PC-3 (cell line): Measurements from ENCODE around the gene STX8. TPM values are rescaled to one million over a fixed set of nuclear protein-coding genes. Genes with fewer than 3 reads are reported as not detected.
"Not testable (repeated sequence)": the region's sequence is repeated elsewhere in the genome, so short reads cannot be mapped to it uniquely, and the experiment has no call there.

Source experiments
- ATAC-seq: fragments of 200-7000 bp; cut with Tn5 transposase; 2 replicates; pipeline ENCODE4 v1.9.1; 2020; ENCODE audit warnings: mild to moderate bottlenecking, moderate library complexity
- BruUV-seq: library from RNA; stranded (reverse); fragments of 400-500 nt; replicated peaks from 2 replicates; lab custom pipeline; 2021; lab: Mats Ljungman, UMichigan
- CTCF ChIA-PET: fragments of 300-600 bp; sonication (Branson Sonifier 250); formaldehyde crosslinking; loops from one replicate; lab custom pipeline; 2022; ENCODE audit warnings: antibody characterized with exemption; lab: Charles Lee
- POLR2A ChIA-PET: fragments of 300-600 bp; sonication (Branson Sonifier 250); formaldehyde crosslinking; loops from one replicate; lab custom pipeline; 2022; ENCODE audit warnings: antibody characterized with exemption; ENCODE audit not compliant: unreplicated experiment; lab: Charles Lee
- DNase-seq: peaks from one replicate; pipeline ENCODE4 v3.0.0-alpha.2; 2015
- H2AFZ ChIP-seq: fragments of 300-600 bp; sonication (generic); 2 replicates; pipeline ENCODE4 v1.6.0; 2016; ENCODE audit warnings: antibody characterized with exemption, low read length
- H3F3A ChIP-seq: fragments of 300-600 bp; sonication (generic); one replicate; pipeline ENCODE4 v1.6.0; 2017; ENCODE audit warnings: antibody characterized with exemption, low read length, control low read depth, mild to moderate bottlenecking; ENCODE audit not compliant: unreplicated experiment
- H3K27ac ChIP-seq: fragments of 300-600 bp; sonication (generic); 2 replicates; pipeline ENCODE4 v1.5.1; 2016; ENCODE audit warnings: mild to moderate bottlenecking, low read length
- H3K27me3 ChIP-seq: fragments of 300-600 bp; sonication (generic); 2 replicates; pipeline ENCODE4 v1.6.1; 2016; ENCODE audit warnings: low read length, mixed read lengths
- H3K36me3 ChIP-seq: fragments of 300-600 bp; sonication (generic); 2 replicates; pipeline ENCODE4 v1.6.1; 2016; ENCODE audit warnings: low read depth, mixed run types, low read length, mixed read lengths
- H3K4me1 ChIP-seq: fragments of 300-600 bp; sonication (generic); 2 replicates; pipeline ENCODE4 v1.5.1; 2016; ENCODE audit warnings: low read length; ENCODE audit not compliant: insufficient read depth
- H3K4me2 ChIP-seq: fragments of 300-600 bp; sonication (generic); 2 replicates; pipeline ENCODE4 v1.6.0; 2016; ENCODE audit warnings: low read length
- H3K4me3 ChIP-seq: fragments of 300-600 bp; sonication (generic); 2 replicates; pipeline ENCODE4 v1.5.1; 2016; ENCODE audit warnings: mild to moderate bottlenecking, low read length, mixed read lengths
- H3K79me2 ChIP-seq: fragments of 300-600 bp; sonication (generic); 2 replicates; pipeline ENCODE4 v1.6.1; 2017; ENCODE audit warnings: low read length, mixed read lengths
- H3K9ac ChIP-seq: fragments of 300-600 bp; sonication (generic); 2 replicates; pipeline ENCODE4 v1.6.0; 2016; ENCODE audit warnings: mild to moderate bottlenecking, low read length
- H3K9me2 ChIP-seq: fragments of 300-600 bp; sonication (generic); replicated peaks from 2 replicates; pipeline ENCODE4 v1.6.1; 2016; ENCODE audit warnings: mixed run types, low read length, mixed read lengths
- H3K9me3 ChIP-seq: fragments of 300-600 bp; sonication (generic); 2 replicates; pipeline ENCODE4 v1.6.1; 2016; ENCODE audit warnings: low read length, mixed read lengths
- H4K20me1 ChIP-seq: fragments of 300-600 bp; sonication (generic); 2 replicates; pipeline ENCODE4 v1.6.1; 2016; ENCODE audit warnings: low read length, mixed read lengths
- EZH2 ChIP-seq: fragments of 300-600 bp; sonication (generic); IDR thresholded peaks from one replicate; pipeline ENCODE4 v1.6.1; 2017; ENCODE audit warnings: antibody characterized with exemption, mild to moderate bottlenecking, low read length; ENCODE audit not compliant: unreplicated experiment
- EZH2phosphoT487 ChIP-seq: fragments of 300-600 bp; sonication (generic); IDR thresholded peaks from 2 replicates; pipeline ENCODE4 v1.6.1; 2018; ENCODE audit warnings: mild to moderate bottlenecking, antibody characterized with exemption, low read length, borderline replicate concordance
- intact Hi-C: fragments of 100-400 bp; cut with micrococcal nuclease; formaldehyde crosslinking; loops from 2 replicates; pipeline ENCODE4 v1.9.0; 2023
- total RNA-seq: library from RNA; depleted of rRNA; stranded (reverse); fragments of >200 nt; gene quantifications from 2 replicates; pipeline ENCODE4 v1.2.3, GENCODE V29; 2014
- TF ChIP-seq, protein P1 (sequence below): fragments of 300-600 bp; sonication (generic); conservative IDR thresholded peaks from 2 replicates; pipeline ENCODE4 v1.5.1; 2017; ENCODE audit warnings: antibody characterized with exemption, low read depth, mild to moderate bottlenecking, low read length

The STX8 gene
- total RNA-seq, 1 experiment from 2014 or later, result 57.4 TPM

DNA sequence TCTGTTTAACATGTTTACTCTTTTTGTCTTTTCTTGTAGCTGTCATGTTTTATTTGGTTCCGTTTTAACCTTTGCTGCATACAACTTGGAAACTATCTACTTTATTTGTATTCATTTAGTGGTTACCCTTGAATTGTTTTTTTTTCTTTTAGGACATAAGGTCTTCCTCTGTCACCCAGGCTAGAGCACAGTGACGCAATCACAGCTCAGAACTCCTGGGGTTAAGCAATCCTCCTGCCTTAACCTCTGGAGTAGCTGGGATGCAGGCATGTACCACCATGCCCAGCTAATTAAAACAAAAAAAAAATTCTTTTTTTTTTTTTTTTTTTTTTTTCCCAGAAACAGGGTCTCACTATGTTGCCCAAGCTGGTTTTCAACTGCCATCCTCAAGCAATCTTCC lies 39.9 kb upstream of the STX8 start:
- no peaks in the 10 kb centered on the region for H3K9me2 ChIP-seq
- no peak for ATAC-seq
- no peak overlapping the region for H3K4me3 ChIP-seq
- intact Hi-C loops, result no loop called here
- no peak overlapping the region for H2AFZ ChIP-seq
- no peak for DNase-seq
- no peaks in the 10 kb centered on the region for H3K79me2 ChIP-seq
- no peaks in the 10 kb centered on the region for H3F3A ChIP-seq
- no peaks in the 10 kb centered on the region for H4K20me1 ChIP-seq
- CTCF ChIA-PET, result no interaction called here
- TF ChIP-seq EZH2 (no peak), EZH2phosphoT487 (no peak)
- TF ChIP-seq, protein P1, sequence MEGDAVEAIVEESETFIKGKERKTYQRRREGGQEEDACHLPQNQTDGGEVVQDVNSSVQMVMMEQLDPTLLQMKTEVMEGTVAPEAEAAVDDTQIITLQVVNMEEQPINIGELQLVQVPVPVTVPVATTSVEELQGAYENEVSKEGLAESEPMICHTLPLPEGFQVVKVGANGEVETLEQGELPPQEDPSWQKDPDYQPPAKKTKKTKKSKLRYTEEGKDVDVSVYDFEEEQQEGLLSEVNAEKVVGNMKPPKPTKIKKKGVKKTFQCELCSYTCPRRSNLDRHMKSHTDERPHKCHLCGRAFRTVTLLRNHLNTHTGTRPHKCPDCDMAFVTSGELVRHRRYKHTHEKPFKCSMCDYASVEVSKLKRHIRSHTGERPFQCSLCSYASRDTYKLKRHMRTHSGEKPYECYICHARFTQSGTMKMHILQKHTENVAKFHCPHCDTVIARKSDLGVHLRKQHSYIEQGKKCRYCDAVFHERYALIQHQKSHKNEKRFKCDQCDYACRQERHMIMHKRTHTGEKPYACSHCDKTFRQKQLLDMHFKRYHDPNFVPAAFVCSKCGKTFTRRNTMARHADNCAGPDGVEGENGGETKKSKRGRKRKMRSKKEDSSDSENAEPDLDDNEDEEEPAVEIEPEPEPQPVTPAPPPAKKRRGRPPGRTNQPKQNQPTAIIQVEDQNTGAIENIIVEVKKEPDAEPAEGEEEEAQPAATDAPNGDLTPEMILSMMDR, result no peak
- H3K4me1 ChIP-seq, result no peaks in the 10 kb centered on the region
- no peak overlapping the region for H3K9ac ChIP-seq
- no peak overlapping the region for H3K27ac ChIP-seq
- no peaks in the 10 kb centered on the region for H3K36me3 ChIP-seq
- no peak overlapping the region for H3K4me2 ChIP-seq
- POLR2A ChIA-PET, result no interaction called here
- H3K9me3 ChIP-seq, result no peaks in the 10 kb centered on the region
- no TSS peak for BruUV-seq
- H3K27me3 ChIP-seq, result no peaks in the 10 kb centered on the region

DNA sequence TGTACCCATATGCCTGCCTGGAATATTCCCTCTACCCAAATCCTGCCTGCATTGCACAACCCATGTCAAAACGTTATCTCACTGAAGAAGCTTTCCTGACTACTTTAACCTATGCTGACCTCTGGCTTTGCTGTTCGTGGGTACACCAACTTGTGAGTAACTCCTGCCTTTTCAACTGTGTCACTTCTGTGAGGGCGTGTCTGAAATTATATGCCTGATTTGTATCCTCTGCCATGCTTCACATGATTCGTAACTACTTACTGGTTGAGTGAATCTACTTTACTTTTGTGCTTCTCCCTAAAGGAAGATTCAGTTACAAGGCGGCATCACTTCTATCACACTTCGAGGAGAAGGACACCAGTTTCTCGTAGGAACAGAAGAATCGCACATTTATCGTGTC lies 36.4 kb upstream of the STX8 start:
- H4K20me1 ChIP-seq, result no peaks in the 10 kb centered on the region
- H3K4me2 ChIP-seq, result no peak overlapping the region
- no TSS peak for BruUV-seq
- no peak overlapping the region for H3K4me3 ChIP-seq
- ChIA-PET POLR2A (no interaction called here), CTCF (no interaction called here)
- H3K27me3 ChIP-seq, result no peaks in the 10 kb centered on the region
- intact Hi-C loops, result no loop called here
- no peaks in the 10 kb centered on the region for H3K9me3 ChIP-seq
- TF ChIP-seq, protein P1, result no peak
- no peak for TF ChIP-seq EZH2
- no peak for TF ChIP-seq EZH2phosphoT487
- no peaks in the 10 kb centered on the region for H3K36me3 ChIP-seq
- H3K27ac ChIP-seq, result no peak overlapping the region
- no peaks in the 10 kb centered on the region for H3K4me1 ChIP-seq
- DNase-seq (no peak), ATAC-seq (no peak)
- H3K9me2 ChIP-seq, result no peaks in the 10 kb centered on the region
- H2AFZ ChIP-seq, result no peak overlapping the region
- no peaks in the 10 kb centered on the region for H3F3A ChIP-seq
- H3K79me2 ChIP-seq, result no peaks in the 10 kb centered on the region
- no peak overlapping the region for H3K9ac ChIP-seq

DNA sequence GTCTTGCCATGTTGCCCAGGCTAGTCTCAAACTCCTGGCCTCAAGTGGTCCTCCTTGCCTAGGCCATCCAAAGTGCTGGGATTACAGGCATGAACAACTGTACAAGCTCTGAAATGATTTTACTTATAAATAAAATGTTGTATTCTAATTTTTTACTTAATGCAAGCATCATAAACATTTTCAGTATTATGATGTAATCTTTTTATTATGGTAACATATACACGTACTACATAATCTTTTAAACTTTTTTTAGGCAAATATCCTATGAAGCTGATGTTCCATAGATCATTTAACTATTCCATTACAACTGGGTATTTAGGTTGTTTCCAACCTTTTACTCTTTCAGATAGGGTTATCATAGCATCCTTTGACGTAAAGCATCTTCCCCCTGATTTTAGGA lies 35.9 kb upstream of the STX8 start:
- POLR2A ChIA-PET, result no interaction called here
- no peak for TF ChIP-seq EZH2
- no peak for TF ChIP-seq EZH2phosphoT487
- TF ChIP-seq, protein P1, result no peak

DNA sequence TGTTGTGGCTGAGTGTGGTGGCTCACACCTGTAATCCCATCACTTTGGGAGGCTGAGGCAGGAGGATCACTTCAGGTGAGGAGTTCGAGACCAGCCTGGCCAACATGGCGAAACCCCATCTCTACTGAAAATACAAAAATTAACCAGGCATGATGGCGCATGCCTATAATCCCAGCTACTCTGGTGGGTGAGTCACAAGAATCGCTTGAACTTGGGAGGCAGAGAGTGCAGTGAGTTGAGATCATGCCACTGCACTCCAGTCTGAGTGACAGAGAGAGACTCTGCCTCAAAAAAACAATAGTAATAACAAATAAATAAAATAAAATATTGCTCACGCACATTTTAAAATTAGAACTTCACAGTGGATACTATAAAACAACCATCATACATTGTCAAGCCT lies 31.4 kb upstream of the STX8 start:
- H3K36me3 ChIP-seq, intact Hi-C loops, DNase-seq, H4K20me1 ChIP-seq, H3K4me2 ChIP-seq, ATAC-seq, H3K27me3 ChIP-seq, CTCF ChIA-PET, BruUV-seq, H3K4me3 ChIP-seq, H3K79me2 ChIP-seq, POLR2A ChIA-PET, H3K27ac ChIP-seq, H3F3A ChIP-seq, H3K9ac ChIP-seq, H3K9me3 ChIP-seq, H3K9me2 ChIP-seq, H2AFZ ChIP-seq, H3K4me1 ChIP-seq: not testable (repeated sequence)

More for the DNA sequence above, 35.9 kb upstream of the STX8 start:
- intact Hi-C loops, result no loop called here
- H2AFZ ChIP-seq, result no peak overlapping the region
- no peaks in the 10 kb centered on the region for H3K36me3 ChIP-seq
- ATAC-seq, result no peak
- no peak overlapping the region for H3K27ac ChIP-seq
- CTCF ChIA-PET, result no interaction called here
- no peak for DNase-seq
- no peak overlapping the region for H3K9ac ChIP-seq
- H3K9me2 ChIP-seq, result no peaks in the 10 kb centered on the region
- no peaks in the 10 kb centered on the region for H3F3A ChIP-seq
- no peaks in the 10 kb centered on the region for H3K79me2 ChIP-seq
- H4K20me1 ChIP-seq, result no peaks in the 10 kb centered on the region
- no peaks in the 10 kb centered on the region for H3K9me3 ChIP-seq
- H3K4me2 ChIP-seq, result no peak overlapping the region
- no TSS peak for BruUV-seq
- no peaks in the 10 kb centered on the region for H3K4me1 ChIP-seq
- H3K4me3 ChIP-seq, result no peak overlapping the region
- H3K27me3 ChIP-seq, result no peaks in the 10 kb centered on the region
